HEK293T (cell line): Measurements from ENCODE around the gene PGBD5.

Experiments used
- ELF4 ChIP-seq: fragments of 450-650 bp; IDR thresholded peaks from 2 replicates; pipeline ENCODE4 v1.6.1; 2017; ENCODE audit warnings: antibody characterized with exemption
- FOXA1 ChIP-seq: fragments of 450-650 bp; IDR thresholded peaks from 2 replicates; pipeline ENCODE4 v1.6.1; 2016; ENCODE audit warnings: mild to moderate bottlenecking
- LEF1 ChIP-seq: fragments of 450-650 bp; IDR thresholded peaks from 2 replicates; pipeline ENCODE4 v1.6.1; 2017; ENCODE audit warnings: mild to moderate bottlenecking, borderline replicate concordance
- PKNOX1 ChIP-seq: fragments of 450-650 bp; IDR thresholded peaks from 2 replicates; pipeline ENCODE4 v1.6.1; 2016

DNA sequence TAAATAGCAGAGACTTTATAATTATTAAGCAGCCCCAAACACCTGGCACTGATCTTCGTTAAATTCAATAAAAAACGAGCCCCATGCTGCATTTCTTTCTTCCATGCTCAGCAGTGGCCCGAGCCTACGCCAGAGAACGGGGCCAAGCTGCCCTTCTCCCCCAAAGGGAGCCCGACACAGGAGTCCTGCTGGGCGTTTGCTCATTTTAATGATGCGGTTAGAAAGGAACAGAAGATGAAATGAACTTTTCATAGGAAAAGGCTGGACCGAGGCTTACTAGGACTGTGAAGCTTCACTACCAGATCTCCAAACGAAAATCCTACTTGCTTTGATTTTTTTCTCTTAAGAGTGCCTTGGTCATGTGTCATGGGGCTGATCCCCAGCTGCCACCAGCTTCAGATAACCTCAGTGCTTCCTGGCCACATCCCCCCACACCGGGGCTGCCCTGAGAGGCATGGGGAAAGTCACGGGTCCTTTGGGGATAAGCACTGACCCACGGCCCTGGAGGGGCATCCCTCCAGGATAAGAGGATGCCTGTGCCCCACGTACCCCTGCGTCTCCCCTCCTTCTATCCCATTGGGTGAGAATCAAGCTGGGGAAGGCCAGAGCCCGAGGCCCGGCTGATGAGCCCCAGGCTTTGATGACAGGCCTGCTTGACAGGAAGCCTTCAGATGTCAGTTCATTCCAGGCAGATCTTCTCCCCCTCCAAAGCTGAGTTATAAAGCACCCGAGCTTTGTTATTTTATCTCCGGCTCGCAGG lies 34.2 kb downstream of the PGBD5 start:
- TF ChIP-seq FOXA1 (no peak), ELF4 (no peak), LEF1 (no peak), PKNOX1 (no peak)
